Stimulated activated CD8-positive, alpha-beta memory T cell treated with anti-CD3 and anti-CD28 coated beads, Interleukin-12 subunit alpha, Interleukin-12 subunit beta, amount 100 ng/mL, for 1 hour (primary cell): Measurements from ENCODE around the gene C1GALT1.

Source experiments
- DNase-seq: peaks from one replicate; pipeline ENCODE4 v3.0.0-alpha.2; 2020; ENCODE audit warnings: low read depth

Gene C1GALT1

DNA sequence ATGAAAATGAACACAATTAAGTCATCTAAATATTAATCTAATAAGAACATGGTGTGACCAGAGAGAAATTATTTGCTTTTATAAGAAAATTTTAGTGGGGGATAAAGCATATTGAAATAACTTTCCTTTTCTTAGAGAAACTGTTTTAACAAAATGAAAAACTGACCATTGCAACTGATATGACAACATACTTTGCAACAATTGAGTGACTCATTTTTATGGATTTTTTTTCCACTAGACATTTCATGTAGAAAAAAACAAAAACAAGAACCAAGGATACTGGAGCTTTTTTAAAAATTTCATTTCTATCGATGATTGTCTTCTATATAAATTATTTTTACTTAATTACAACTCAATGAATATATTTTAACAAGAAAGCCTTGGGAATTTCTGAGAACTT, 90.0 kb downstream of the C1GALT1 start:
- DNase-seq = no peak

DNA sequence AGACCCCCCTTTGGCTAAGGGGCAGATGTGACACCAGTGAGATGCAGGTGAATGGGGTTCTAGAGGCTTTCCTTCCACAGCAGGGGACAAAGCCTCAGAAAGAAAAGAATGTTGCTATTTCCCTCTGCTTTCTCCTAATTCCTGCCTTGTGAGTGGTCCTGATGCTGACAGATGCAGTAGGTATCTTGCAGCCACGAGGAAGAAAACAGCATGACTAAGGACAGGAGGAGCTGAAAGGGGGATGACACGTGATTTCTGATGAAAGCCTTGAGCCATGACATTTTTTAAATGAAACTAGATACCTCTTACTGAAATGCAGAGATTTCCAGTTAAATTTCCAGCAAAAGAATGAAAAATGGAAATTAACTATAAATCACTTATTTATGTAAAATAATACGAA, 92.4 kb downstream of the C1GALT1 start:
- no peak for DNase-seq

DNA sequence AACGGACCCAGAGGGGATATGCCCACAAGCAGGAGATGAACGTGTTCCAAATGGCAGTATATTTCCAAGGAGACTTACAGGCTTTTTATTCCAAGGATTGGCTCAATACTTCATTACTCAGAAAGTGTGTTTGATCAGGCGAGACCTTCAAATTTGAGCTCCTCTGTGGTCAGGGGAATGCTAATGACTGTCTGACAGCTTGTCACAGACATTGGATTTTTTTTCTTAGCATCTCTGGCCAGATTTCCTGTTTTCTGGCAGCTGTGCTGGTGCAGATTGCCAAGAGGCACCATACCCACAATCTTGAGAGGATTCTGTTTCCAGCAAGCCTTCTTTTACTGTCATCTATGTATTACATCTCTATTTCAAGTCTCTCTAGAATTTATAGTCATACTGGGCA, 93.8 kb downstream of the C1GALT1 start:
- DNase-seq = no peak

DNA sequence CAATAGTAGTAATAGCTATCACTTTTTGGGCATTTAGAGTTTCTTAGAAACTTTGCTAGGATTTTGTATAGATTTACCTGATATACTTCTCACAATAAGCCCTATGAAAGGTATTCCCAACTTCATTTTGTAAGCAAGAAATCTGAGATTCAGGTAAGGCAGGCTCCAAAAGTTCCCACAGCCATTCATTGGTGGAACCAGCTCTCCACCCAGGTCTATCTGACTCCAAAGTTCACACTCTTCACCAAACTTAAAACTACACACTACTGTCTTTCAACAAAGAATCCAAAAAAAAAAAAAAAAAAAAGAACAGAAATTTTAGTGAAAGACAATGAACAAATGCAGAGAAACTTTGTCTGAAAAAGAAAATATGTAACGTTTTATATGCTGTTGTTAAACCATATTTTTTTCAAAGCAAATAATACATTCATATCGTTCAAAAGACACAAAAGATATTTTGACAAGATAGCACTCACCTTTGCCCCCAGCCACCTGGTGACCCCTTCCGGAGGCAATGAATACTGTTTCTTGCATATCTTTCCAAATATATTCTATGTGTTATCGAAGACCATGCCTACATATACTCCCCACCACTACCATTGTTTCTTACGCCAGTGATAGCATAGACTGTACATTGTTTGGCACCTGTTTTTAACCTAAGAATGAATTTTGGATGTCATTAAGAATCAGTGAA, 108.2 kb downstream of the C1GALT1 start:
- DNase-seq = no peak

DNA sequence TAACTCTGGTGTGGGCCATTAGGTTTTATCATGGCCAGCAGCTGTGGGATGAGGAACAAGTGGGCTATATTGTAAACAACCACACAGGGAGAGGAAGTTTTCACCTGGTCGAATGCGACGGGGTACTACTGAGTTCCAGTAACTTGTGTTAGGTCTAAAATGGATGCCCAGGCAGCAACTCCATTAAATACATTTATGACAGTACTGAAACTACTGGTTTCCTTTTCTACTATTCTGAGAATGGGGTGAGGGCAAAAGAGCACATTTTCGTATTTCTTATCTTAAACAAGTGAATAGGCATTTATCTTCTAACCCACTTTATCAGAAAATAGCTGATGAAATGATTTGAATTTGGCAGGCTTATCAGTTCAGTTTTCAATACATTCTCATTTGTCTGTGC, 109.7 kb downstream of the C1GALT1 start:
- DNase-seq = no peak

DNA sequence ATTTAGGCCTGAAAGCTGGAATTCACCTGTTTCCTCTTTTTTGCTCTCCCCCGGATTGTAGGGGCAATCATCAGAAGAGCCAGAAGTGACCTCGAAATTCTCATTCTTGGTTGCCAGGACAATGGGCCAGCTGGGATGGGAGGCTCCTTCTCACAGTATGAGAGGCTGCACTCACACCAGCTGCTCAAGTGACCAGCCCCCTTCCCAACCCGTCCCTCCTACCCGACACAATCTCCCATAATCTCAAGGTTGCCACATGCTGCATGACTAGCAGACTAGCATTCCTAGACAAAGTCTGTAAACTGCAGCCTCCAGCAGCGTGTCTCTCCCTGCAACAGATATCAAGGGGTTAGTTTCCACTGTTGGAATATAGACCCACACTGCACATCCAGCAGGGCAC, 110.3 kb downstream of the C1GALT1 start:
- no peak for DNase-seq

DNA sequence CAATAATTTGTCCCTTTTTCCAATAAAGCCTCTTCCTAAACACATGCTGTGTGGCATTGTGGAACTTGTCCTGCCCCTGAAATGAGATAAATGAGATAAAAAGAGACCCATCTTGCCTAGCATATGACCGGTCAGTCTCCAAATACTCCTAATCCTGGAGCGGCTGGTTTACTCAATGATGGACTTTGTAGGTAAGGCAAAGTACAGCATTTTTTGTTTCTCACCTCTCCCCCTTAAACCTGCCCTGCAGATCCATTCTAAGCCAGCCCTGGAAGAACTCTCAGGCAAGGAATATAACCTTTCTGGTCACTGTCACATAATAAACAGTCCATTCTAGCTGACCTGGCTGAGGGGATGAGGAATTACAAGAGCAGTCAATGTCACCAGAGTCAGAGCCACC, 110.7 kb downstream of the C1GALT1 start:
- DNase-seq = no peak

DNA sequence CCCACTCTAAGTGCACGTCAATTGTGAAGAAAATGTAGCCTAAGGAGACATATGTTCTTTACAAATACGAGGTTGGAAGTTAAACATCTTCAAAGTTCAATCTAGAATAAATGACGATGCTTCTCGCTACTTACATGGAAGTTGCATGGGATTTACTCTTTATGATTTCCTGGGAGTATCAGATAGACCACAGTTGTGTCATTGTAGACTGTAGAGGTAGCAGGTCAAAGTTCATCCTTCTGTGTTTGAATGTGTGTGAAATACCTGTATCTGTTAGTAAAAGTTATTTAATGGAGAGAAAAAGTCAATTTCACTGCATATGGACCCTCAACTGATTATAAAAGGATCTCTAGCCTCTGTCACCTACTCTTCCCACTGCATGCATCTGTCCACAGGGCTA, 112.6 kb downstream of the C1GALT1 start:
- DNase-seq = no peak
